GOT3 (cell line): ENCODE results near the gene ISLR2.

Source experiments
- DNase-seq: peaks from one replicate; lab custom pipeline; 2025; ENCODE audit warnings: mixed read lengths; lab: John Stamatoyannopoulos, UW

ISLR2 gene

GRCh38 chr15:74128785-74129585 is 1.4 kb upstream of the ISLR2 start:
- DNase-seq = no peak

- no peak for DNase-seq
Measured at GRCh38 chr15:74129586-74130154, 716 bp upstream of the ISLR2 start.

GRCh38 chr15:74130849-74131627 is 652 bp downstream of the ISLR2 start:
- no peak for DNase-seq

- DNase-seq = no peak
Measured at GRCh38 chr15:74131628-74132413, 1.4 kb downstream of the ISLR2 start.

DNA sequence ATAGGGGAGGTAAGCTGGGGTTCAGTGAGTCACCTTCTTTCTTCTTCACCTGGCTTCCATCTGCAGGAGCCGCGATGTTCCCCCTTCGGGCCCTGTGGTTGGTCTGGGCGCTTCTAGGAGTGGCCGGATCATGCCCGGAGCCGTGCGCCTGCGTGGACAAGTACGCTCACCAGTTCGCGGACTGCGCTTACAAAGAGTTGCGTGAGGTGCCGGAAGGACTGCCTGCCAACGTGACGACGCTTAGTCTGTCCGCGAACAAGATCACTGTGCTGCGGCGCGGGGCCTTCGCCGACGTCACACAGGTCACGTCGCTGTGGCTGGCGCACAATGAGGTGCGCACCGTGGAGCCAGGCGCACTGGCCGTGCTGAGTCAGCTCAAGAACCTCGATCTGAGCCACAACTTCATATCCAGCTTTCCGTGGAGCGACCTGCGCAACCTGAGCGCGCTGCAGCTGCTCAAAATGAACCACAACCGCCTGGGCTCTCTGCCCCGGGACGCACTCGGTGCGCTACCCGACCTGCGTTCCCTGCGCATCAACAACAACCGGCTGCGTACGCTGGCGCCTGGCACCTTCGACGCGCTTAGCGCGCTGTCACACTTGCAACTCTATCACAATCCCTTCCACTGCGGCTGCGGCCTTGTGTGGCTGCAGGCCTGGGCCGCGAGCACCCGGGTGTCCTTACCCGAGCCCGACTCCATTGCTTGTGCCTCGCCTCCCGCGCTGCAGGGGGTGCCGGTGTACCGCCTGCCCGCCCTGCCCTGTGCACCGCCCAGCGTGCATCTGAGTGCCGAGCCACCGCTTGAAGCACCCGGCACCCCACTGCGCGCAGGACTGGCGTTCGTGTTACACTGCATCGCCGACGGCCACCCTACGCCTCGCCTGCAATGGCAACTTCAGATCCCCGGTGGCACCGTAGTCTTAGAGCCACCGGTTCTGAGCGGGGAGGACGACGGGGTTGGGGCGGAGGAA is 2.6 kb downstream of the ISLR2 start:
- DNase-seq = no peak

- no peak for DNase-seq
Measured at GRCh38 chr15:74133694-74134386, 3.5 kb downstream of the ISLR2 start.

- no peak for DNase-seq
Measured at GRCh38 chr15:74134387-74135027, 4.1 kb downstream of the ISLR2 start.

GRCh38 chr15:74135041-74135565 is 4.7 kb downstream of the ISLR2 start:
- no peak for DNase-seq

DNA sequence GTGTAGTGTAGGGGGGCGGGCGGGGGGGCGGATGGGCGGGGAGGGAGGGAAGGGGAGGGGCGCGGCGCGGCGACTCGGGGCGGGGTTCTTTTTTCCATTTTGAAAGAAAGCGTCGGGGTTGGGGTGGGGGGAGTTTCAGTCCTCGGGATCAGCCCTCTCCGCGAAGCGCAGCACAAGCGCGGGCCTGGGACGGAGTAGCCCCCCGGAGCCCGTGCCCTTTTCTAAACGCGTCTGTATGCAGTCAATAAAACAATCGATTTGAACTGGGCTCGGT is 6.1 kb downstream of the ISLR2 start:
- no peak for DNase-seq

DNA sequence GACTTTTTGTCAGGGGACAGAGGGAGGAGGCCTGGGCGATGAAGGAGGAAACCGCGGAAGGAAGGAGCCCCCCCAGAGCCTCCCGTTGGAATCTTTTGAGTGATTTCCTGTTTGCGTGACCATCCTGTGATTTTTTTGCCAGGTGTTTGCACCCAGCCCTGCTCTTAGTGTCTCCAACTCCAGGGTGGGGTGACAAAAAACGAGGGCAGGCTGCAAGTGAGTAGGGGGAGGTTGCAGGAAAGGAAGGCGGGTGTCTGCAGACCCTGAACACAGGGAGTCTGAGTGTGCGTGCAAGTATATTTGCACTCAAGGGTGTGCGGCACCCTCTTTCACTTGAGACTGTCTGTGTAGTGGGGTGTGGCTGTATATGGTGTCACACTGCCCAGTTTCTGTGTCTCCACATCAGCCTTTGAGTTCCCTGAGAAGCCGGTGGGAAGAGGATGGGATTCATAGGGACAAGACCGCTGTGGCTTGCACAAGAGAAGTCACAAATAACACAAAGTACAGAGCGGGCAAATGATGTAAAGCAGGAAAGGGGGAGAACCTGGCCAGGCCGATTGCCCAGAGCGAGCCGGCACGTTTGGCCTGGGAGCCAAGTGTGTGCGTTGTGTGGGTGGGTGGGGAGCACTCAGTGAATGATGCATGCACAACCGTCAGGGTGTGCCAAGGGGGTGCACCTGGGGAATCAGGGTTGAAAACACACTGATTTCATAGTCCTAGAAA is 6.6 kb downstream of the ISLR2 start:
- DNase-seq = no peak

GRCh38 chr15:74137537-74137894 is 7.1 kb downstream of the ISLR2 start:
- DNase-seq = no peak

GRCh38 chr15:74138642-74139041 is 8.3 kb downstream of the ISLR2 start:
- no peak for DNase-seq

GRCh38 chr15:74141591-74141990 is 11.2 kb downstream of the ISLR2 start:
- DNase-seq = no peak

DNA sequence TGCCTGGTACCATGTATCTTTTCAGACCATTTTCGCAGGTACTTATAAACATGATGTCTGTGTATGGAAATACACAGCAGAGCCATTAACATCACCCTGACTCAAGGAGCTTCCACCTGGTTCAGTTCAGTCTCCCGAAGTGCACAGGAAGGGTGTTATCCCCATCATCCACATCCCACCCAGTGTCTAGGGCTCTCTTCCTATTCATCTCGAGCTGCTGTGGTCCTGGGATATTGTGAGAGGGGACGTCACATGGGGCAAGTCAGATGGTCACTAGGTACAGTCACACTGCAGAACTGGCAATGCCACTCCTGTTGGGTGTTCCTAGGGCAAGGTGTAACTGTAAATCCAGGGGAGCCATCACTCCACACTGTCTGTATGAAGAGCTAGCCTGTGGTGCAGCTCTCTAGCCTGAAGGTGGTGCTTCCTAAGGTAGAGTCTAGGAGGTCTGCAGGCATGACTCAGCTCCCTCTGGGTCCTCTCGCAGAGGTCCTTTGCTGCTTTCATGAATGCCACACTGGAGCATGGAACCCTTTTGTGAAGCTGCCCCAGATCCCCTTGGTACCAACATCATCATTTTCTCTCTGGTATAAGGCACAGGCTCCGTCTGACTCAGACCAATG is 13.9 kb downstream of the ISLR2 start:
- no peak for DNase-seq

GRCh38 chr15:74146277-74146800 is 16.0 kb downstream of the ISLR2 start:
- no peak for DNase-seq

- DNase-seq = no peak
Measured at GRCh38 chr15:74147051-74147450, 16.7 kb downstream of the ISLR2 start.

- no peak for DNase-seq
Measured at GRCh38 chr15:74155766-74156417, 25.5 kb downstream of the ISLR2 start.
